ENCODE measurements around the gene CHD6.

CHD6 gene

GRCh38 chr20:41617902-41618806 lies at the start of gene CHD6:
TSS of gene CHD6 (minus strand) at chr20:41618377. CDS start at chr20:41551337, 67,040 bp downstream.
- peak; percentile 100 for DNase-seq

- peak; percentile 64 for DNase-seq
Measured at GRCh38 chr20:41664584-41664983, 46.4 kb upstream of the CHD6 start.

GRCh38 chr20:41657655-41658054 lies 39.5 kb upstream of the CHD6 start:
- DNase-seq, result peak; percentile 46

GRCh38 chr20:41655962-41656618 lies 37.9 kb upstream of the CHD6 start:
- no peak for DNase-seq

- peak; percentile 56 for DNase-seq
Measured at GRCh38 chr20:41654884-41655283, 36.7 kb upstream of the CHD6 start.

- DNase-seq, result no peak
Measured at GRCh38 chr20:41654292-41654691, 36.1 kb upstream of the CHD6 start.

- no peak for DNase-seq
Measured at GRCh38 chr20:41650231-41650948, 32.2 kb upstream of the CHD6 start.

- no peak for DNase-seq
Measured at GRCh38 chr20:41649489-41649888, 31.3 kb upstream of the CHD6 start.

GRCh38 chr20:41645372-41645771 lies 27.2 kb upstream of the CHD6 start:
- DNase-seq, result no peak

- peak; percentile 87 for DNase-seq
Measured at GRCh38 chr20:41643504-41643938, 25.3 kb upstream of the CHD6 start.

- no peak for DNase-seq
Measured at GRCh38 chr20:41639630-41640029, 21.5 kb upstream of the CHD6 start.

GRCh38 chr20:41638456-41638855 lies 20.3 kb upstream of the CHD6 start:
- DNase-seq, result no peak

GRCh38 chr20:41635158-41635557 lies 17.0 kb upstream of the CHD6 start:
- DNase-seq, result no peak

GRCh38 chr20:41632896-41633295 lies 14.7 kb upstream of the CHD6 start:
- DNase-seq, result peak; percentile 87

- no peak for DNase-seq
Measured at GRCh38 chr20:41631826-41632225, 13.6 kb upstream of the CHD6 start.

GRCh38 chr20:41630846-41631245 lies 12.7 kb upstream of the CHD6 start:
- DNase-seq, result no peak

- DNase-seq, result no peak
Measured at GRCh38 chr20:41627611-41628244, 9.6 kb upstream of the CHD6 start.

GRCh38 chr20:41627001-41627495 lies 8.9 kb upstream of the CHD6 start:
- no peak for DNase-seq

- DNase-seq, result no peak
Measured at GRCh38 chr20:41623625-41624375, 5.6 kb upstream of the CHD6 start.

- DNase-seq, result no peak
Measured at GRCh38 chr20:41622584-41622983, 4.4 kb upstream of the CHD6 start.

- no peak for DNase-seq
Measured at GRCh38 chr20:41621971-41622370, 3.8 kb upstream of the CHD6 start.

GRCh38 chr20:41621421-41621820 lies 3.2 kb upstream of the CHD6 start:
- no peak for DNase-seq
